Hematopoietic multipotent progenitor cell treated with erythropoietin and hydrocortisone succinate and interleukin-3 and kit ligand, for 15 days (in vitro differentiated cells): ENCODE results near the gene TFF2.

ENCODE experiments used
- DNase-seq: peaks from one replicate; pipeline ENCODE4 v3.0.0-alpha.2; 2015; ENCODE audit warnings: low spot score

TFF2 gene, protein sequence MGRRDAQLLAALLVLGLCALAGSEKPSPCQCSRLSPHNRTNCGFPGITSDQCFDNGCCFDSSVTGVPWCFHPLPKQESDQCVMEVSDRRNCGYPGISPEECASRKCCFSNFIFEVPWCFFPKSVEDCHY

DNA sequence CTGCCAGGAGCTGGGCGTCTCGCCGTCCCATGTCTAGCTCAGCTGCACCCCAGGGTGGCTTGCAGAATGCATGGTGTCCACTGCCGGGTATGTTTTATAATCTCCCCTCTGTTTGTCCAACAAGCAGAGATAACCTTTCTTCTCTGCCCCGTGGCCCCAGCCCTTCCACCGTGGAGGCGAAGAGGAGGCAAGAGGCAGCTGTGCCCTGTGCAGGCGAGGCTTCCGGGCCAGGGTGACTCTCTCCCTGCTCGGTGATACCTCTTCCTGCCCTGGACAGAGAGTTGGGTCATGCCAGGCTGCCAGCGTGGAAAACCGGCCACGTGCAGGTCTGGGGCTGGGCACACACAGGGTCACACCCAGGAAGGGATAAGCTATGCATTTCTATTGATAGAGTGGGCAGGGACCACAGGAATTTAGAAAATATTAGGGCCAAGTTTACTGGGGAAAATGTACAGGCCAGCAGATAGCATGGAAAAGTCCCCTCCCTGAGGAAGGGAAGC, at the start of gene TFF2:
Gene TFF2, minus strand, starts transcription at position 68 of the 500 bp plus-strand sequence. Its CDS starts 37 bp downstream, at position 31.
- no peak for DNase-seq

DNA sequence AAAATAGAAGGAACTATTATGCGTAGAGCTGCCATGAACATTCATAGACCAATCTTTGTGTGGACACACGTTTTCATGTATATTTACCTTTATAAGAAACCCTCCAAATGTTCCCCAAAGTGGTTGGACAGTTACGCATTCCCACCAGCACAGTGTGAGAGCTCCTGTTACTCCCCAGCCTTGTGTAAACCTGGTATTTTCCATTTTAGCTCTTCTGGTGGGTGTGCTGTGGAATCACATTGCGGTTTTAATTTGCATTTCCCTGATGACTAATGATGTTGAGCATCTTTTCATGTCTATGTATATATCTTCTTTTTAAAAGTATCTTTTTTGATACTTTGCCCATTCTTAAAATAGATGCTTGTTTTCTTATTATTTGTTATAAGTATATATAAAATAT, 49.7 kb upstream of the TFF2 start:
- no peak for DNase-seq

DNA sequence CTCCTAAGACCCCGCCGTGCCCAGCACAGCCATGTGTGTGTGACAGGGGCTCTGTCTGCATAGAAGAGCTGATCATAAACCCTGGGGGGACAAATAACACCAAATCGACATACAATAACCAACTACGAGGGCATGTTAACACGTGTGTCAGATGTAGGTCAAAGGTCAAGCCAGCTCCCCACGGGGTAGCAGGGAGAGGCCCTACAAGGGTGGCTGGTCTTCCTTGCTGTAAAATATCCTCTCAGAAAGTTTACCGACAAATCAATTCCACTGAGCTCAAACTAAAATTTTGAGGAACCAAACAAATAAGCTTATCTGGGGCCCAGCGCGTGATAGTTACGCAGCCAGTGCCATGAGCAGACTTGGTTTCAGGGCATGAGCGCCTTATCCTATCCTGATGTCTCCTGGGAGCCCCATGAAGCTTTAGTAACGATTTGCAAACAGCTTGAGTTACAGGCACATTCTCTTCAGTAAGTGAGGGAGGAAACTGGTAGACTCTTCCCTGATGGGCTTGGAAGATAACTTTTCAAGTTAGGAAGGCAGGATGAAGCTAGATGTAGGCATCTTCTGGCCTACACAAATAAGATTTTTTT, 47.7 kb upstream of the TFF2 start:
- DNase-seq: no peak

DNA sequence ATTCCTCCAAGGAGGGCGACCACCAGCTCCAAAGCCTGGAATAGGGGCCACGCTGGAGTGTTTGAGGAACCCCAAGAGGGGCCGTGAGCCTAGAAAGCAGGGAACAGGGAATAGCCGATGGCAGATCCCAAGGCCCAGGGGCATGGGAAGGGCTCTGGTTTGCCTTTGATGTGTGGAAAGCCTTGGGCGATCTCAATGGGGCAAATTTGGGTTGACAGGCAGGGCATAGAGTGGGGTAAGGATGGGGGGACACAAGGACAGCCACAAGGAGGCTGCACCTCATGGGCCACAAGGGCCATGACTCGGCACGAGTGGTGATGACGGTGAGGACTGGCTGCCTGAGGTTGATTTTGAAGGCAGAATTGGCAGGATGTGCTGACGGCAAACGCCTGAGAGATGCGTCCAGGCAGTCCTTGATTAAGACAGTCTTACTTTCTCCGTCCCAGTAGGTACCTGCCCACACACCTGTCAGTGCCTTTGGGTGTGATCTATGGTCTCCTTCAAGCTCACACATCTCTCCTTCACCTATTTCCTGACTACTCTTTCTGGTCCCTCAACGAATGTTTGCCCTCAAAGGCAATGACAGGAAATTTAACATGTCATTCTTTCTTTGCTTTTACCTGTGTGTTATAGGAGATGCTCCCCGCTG, 47.1 kb upstream of the TFF2 start:
- no peak for DNase-seq

DNA sequence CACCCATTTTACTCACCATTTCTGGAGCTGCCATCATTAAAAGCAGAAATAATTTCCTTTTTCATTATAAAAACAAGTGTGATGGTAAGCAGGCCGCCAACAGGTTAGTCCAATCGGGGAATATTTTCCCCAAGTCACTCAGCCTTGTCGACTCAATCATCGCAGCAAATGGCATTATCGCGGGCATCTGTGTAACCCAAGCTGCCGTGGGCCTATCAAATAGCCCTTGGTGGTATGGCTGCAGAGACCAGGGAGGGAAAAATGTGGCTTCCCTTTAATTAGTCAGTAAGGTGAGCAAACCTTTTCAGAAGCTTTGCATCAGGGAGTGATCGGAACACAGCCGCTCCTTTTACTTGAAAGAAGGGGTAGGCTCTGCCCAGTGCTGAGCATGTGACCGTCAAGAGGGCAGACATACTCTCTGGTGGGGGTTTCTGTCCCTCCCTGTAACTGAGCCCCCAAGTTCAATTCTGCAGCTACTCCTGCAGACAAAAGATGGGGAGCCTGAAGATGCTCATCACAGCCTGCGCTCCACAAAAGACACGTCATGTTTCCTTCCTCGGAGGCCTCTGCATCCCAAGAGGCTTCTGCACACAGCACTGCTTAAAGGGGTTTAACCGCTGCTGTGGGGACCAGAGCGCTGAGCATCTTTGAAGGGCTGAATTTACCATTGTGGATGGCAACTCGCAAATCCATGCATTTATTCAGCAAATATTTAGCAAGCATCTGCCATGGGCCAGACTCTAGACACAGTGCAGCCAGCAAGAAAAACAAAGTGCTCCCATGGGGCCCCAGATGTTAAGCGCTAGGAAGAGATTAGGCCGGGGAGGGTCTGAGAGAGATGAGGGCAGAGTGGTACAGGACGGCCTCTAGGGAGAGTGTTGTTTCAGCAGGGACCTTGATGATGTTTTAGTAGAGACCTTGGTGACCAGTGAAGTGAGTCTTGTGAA, 46.3 kb upstream of the TFF2 start:
- no peak for DNase-seq

DNA sequence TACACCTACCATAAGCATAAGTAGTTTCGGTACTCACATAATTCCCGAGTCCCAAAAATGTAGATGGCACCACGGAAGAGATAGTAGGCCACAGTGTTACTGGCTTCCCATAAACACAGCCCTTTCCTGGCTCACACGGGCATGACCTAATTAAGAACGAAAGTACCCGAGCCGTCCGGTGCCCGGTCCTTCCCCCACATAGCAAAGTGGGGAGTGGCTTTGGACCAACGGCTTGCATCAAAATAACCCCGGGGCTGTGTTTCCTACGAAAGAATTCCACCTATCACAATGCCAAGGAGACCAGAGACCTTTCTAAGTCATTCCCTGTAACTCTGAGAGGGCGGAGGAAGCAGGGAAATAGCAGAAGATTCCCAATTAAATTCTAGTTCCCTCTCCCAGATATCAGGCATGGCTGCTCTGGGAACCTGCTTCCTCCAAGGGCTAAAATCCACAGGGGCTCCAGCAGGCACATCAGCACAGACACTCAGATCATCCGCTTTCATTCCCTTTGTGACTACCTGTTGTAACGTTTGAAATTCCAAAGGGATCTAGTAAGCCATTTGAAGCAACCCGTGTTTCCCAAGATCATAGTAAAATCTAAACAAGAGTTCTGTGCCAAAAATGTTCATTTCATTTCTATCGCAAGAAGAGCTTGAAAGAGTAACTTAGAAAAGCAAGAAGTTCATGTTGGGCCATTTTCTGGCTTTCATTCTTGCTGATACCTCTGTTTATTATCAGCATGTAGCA, 45.3 kb upstream of the TFF2 start, which contains the start of gene TMPRSS3:
Gene TMPRSS3, minus strand, starts transcription at position 148 of the 747 bp plus-strand sequence. CDS start 635 bp downstream, outside the sequence.
- DNase-seq: no peak

DNA sequence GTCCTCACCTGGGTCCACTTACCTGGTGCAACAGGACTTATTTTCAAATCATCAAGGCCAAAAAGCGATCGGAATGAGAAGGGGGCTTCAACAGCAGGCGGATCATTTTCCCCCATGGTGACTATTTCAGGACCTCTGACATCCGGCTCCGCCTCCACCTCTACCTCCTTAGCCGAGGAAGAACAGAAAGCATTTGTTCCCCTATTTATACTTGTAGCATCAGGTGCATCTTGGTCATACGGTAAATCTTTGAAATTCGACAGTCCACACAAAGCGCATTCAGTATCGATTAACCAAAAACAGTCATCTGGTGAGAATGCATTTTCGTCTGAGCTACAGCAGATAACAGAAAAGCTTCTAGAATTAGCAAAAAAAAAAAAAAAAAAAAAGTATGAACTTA, 44.5 kb upstream of the TFF2 start:
- no peak for DNase-seq

DNA sequence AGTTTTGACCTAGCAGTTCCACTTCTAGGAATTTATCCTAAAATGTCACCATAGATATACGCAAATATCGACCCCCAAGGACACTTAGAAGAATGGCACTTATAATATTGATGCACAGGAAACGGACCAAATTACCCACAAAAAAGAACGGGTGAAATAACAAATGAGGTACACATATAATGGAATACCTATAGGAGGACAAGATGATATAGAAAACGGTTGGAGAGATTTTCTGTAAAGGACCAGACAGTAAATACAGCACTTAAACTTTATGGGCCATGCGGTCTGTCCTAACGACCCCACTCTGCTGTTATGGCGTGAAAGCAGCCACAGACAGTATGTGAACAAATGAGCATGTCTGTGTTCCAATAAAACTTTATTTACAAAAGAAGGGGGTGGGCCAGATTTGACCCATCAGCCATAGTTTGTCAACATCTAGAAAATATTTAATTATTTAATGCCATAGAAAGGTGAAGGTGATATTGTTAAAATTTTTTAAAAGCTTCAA, 42.7 kb upstream of the TFF2 start:
- no peak for DNase-seq

DNA sequence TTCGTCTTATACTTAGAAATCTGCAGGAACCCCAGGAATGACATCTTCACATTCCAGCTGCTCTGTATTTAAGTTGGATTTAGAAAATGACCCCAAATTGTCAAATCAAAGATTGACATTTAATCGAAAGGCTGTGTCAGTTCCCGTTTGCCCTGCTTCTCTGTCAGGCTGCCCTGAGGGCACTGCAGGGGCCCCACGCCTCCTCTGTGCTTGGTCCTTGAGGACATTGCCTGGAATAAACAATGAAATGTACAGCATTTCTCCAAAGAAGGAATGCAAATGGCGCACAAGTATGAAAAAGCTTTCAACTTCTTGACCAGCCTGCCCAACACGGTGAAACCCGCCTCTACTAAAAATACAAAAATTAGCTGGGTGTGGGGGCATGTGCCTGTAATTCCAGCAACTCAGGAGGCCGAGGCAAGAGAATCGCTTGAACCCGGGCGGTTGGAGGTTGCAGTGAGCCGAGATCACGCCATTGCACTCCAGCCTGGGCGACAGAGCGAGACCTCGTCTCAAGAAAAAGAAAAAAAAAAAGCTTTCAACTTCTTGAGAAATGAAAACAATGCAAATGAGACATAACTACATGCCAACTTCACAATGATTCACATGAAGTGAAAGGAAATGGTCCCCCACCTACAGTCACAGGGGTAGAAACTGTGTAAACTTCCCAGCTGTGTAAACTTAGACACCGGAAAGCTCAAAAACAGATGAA, 42.1 kb upstream of the TFF2 start:
- DNase-seq: no peak

DNA sequence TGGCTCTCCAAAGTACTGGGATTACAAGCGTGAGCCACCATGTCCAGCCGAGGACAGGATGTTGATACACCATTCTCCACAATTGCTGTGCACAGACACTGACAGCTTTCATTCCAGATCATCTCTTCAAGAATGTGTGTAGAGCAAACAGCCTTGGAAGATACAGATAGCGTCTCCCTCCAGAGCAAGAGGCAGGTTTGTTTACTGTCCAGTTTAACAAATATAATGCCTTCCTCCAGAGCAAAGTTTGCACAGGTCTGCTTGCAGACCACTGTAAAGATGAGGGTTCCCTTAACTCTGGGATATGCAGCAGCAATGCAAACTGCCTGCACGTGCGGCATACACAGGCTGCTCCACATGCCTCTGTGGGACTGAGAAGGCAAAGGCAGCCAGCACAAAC, 40.5 kb upstream of the TFF2 start:
- no peak for DNase-seq

DNA sequence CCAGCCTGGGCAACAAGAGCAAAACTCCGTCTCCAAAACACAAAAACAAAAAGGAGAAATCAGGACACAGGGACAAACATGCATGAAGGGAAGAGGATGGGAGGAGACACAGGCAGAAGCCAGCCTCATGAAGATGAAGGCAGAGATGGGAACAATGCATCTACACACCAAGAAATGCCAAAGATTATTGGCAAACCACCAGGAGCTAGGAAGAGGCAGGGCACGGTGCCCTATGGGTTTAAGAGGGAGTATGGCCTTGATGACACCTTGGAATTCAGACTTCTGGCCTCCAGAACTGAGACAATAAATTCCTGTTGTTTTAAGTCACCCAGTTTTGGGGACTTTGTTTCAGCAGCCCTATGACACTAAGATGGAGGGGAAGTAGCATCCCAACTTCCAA, 39.9 kb upstream of the TFF2 start:
- DNase-seq: no peak

DNA sequence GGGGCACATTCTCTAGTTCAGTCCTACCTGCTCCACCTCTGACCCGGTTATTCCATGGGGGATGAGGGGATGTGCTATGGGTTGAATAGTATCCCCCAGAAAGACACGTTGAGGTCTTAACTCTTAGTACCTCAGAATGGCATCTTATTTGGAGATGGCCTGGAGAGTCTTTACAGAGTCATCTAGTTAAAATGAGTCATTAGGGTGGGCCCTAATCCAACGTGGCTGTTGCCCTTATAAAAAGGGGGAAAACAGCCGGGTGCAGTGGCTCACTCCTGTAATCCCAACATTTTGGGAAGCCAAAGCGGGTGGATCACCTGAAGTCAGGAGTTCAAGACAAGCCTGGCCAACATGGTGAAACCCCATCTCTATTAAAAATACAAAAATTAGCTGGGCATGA, 39.4 kb upstream of the TFF2 start:
- DNase-seq: no peak

DNA sequence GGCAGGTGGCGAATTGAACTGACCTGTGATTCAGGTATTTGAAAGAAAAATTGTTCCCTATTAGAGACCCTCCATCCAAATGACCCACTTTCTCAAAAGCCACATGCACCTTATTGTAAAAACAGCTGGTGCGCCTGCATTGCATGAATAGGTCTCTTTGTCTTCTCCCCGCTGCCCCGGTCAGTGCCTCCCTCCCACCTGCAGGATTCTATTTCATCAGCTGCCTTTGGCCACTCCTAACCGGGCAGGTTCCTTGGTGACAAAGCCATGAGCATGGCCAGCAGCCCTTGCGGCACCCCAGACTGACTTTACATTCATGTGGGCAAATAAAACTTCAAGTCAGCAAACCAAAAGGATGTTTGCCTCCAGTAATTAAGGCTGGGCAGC, 38.6 kb upstream of the TFF2 start:
- no peak for DNase-seq

DNA sequence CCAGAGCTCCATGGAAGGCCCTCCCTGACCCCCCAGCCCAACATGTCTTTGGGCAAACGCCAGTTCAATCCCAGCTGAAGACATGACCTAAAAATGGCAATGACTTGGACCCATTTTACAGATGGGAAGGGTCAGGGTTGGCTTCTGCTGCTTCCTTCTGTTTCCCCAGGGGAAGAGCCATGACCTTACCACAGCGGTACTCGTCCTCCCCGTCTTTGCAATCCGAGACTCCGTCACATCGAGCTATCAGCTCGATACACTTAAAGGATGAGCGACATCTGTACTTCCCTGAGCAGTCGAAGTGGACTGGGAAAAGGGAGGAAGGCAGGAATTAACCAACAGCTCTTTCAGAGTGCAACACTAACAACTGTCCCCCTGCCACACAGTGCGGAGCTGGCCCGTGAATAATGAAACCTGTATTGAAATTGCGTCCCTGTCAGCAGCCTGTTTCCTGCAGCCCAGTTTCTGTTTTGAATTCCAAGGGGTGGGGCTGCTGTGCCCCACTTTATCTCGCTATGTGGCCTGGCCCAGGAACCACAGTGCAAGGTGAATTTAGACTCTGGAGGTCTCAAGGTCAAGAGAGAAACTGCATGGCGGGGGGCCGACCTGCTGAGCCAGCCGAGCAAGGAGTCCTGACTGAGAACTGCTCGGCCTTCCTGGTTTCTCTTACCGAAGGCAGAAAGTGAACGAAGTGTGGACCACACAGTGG, 38.1 kb upstream of the TFF2 start:
- no peak for DNase-seq

DNA sequence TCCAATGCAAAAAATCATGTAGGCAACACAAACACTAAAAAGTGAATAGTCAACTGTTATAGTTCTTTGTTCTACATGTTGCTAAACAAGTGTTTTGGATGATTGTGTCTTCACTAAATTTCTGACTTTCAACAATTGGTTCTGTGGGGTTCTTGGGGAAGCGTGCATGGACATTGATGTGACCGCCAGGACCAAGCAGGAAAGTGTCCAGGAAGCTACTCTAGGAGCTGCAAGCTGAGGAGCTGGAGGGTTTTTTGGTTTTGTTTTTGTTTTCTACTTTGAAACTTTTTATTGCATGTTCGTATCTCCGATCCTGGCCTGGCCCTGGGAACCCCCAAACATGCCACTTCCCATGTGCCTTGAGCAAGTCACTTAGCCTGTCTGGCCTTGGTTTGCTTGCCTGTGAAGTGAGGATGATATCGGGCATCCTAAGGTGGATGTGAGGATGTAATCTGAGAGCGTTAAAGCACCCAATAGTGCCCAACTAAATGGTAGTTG, 37.1 kb upstream of the TFF2 start:
- no peak for DNase-seq

DNA sequence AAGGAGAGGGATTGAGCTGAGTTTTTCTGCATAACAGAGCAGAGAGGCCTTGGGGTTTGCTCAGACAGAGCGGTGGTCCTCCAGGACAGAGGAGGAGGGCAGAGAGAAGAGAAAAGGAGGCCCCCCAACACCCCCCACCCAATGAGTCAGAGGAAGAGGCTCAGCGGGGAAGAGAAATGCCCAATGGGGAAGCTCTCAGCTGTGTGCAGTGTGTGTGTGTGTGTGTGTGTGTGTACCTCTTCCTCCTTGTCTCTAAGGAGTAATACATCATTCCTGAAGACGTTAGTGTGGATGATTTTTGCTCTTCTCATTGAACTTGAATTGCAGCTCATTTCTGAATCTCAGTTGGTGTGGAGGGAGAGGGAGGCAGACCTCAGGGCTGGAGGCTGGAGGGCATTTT, 36.4 kb upstream of the TFF2 start:
- no peak for DNase-seq

DNA sequence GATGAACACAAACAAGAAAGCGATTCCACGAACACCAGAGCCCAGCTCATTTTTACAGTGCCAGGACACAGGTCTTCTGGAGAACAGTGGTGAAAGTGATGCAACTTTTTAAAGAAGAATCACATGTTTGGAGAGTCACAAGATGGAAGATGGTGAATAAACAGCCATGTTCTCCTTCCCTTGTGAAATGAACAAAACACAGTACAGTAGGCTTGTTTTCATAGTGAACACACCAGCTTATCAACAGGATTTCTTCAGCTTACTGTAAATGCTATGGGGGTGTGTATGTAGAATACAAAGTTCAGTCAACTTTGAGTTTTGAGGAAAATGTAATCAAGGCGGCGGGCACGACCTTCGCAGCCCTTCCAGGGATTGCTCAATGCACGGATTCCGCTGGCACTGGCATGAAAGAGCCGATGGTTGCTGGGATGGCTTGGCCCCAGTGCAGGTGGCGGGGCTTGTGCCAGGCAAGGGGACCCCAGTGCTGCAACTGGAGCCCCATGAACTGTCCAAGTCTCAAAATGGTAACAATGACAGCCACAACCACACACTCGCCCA, 35.3 kb upstream of the TFF2 start:
- DNase-seq: no peak

DNA sequence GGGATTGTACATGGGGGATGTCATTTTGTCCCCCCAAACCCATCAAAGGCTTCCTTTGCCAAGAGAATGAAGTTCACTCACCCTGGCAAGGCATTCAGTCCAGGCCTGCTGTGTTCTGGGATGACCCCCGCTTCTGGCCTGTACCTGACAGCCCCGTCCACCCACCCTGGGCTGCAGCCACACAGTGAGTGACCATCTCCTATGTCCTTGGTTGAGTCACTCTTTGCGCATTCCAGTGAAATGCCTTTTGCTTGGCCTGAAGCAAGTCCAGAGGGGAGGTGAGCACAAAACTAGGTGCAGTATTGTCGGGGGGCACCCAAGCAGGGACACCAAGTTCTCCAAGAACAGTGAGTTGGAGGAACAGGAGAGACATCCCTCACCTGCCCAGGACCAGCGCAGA, 34.8 kb upstream of the TFF2 start:
- no peak for DNase-seq

DNA sequence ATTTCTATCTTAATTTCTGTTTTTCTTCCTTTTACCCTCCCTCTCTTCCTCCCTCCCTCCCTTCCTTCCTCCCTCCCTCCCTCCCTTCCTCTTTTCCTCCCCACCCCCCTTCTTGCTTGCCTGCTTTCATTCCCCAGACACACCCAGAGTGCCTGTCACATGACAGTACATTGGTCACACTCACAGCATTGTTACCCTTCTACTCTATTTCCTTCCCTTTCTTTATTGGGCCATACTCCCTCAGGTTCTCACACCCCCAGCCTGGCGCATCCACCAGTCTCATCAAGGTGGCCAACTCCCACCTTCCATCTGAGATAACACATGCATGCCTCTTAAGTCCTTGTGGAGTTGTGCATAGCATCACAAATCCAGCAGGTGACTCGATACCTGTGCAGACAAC, 34.2 kb upstream of the TFF2 start:
- DNase-seq: no peak
